ENCODE measurements around the gene TEX54.

Gene TEX54

GRCh38 chr11:62799486-62799885 lies 33.2 kb downstream of the TEX54 start:
- Histone ChIP-seq H3K4me3 (no peak overlapping the region), H3K9me3 (no peaks in the 10 kb centered on the region), H3K36me3 (replicated peaks) (peaks cover 85% of the 10 kb centered on the region), H3K27me3 (ENCODE audit: low read depth) (no peaks in the 10 kb centered on the region), H3K4me1 (no peaks in the 10 kb centered on the region)
- in situ Hi-C loops (cut with MboI; ENCODE audit: low sequenced_read_pairs): no loop called here
- no peak for DNase-seq (ENCODE audit: low spot score in 2 of 2)

- H3K4me3 ChIP-seq: no peak overlapping the region
- no peak for DNase-seq (ENCODE audit: low spot score in 2 of 2)
- in situ Hi-C loops (cut with MboI; ENCODE audit: low sequenced_read_pairs): no loop called here
- H3K36me3 ChIP-seq (replicated peaks): peaks cover 83% of the 10 kb centered on the region
- no peaks in the 10 kb centered on the region for H3K4me1 ChIP-seq
- no peaks in the 10 kb centered on the region for H3K9me3 ChIP-seq
- no peaks in the 10 kb centered on the region for H3K27me3 ChIP-seq (ENCODE audit: low read depth)
Measured at GRCh38 chr11:62796281-62796680, 36.4 kb downstream of the TEX54 start.

- H3K4me1 ChIP-seq: peaks cover 3% of the 10 kb centered on the region; the same call in 1 of the 2 replicates
- no peaks in the 10 kb centered on the region for H3K9me3 ChIP-seq
- H3K36me3 ChIP-seq (replicated peaks): peaks cover 77% of the 10 kb centered on the region
- in situ Hi-C loops (cut with MboI; ENCODE audit: low sequenced_read_pairs): no loop called here
- no peak for DNase-seq (ENCODE audit: low spot score in 2 of 2)
- H3K4me3 ChIP-seq: no peak overlapping the region
- H3K27me3 ChIP-seq (ENCODE audit: low read depth): no peaks in the 10 kb centered on the region
Measured at GRCh38 chr11:62794201-62794775, 38.4 kb downstream of the TEX54 start.

GRCh38 chr11:62792202-62792575 lies 40.5 kb downstream of the TEX54 start:
- no peaks in the 10 kb centered on the region for H3K27me3 ChIP-seq (ENCODE audit: low read depth)
- no peaks in the 10 kb centered on the region for H3K9me3 ChIP-seq
- H3K36me3 ChIP-seq (replicated peaks): peaks cover 70% of the 10 kb centered on the region
- no peak for DNase-seq (ENCODE audit: low spot score in 2 of 2)
- peak overlapping the region; percentile 87 for H3K4me3 ChIP-seq
- H3K4me1 ChIP-seq: peaks cover 7% of the 10 kb centered on the region
- in situ Hi-C loops (cut with MboI; ENCODE audit: low sequenced_read_pairs): no loop called here

GRCh38 chr11:62791501-62792201 lies 41.0 kb downstream of the TEX54 start, which contains the start of gene TMEM223:
TMEM223 (minus strand) TSS chr11:62792006; CDS start chr11:62791994, 12 bp downstream.
- Histone ChIP-seq H3K4me1 (peaks cover 7% of the 10 kb centered on the region), H3K36me3 (replicated peaks) (peaks cover 72% of the 10 kb centered on the region), H3K4me3 (peak within 1 kb of the TSS; percentile 87), H3K9me3 (no peaks in the 10 kb centered on the region), H3K27me3 (ENCODE audit: low read depth) (no peaks in the 10 kb centered on the region)
- peak; percentile 77 to 93 for DNase-seq (ENCODE audit: low spot score in 2 of 2)
- in situ Hi-C loops (cut with MboI; ENCODE audit: low sequenced_read_pairs): no loop called here

- Histone ChIP-seq H3K36me3 (replicated peaks) (peaks cover 57% of the 10 kb centered on the region), H3K9me3 (no peaks in the 10 kb centered on the region), H3K27me3 (ENCODE audit: low read depth) (no peaks in the 10 kb centered on the region), H3K4me3 (no peak overlapping the region), H3K4me1 (peaks cover 9% of the 10 kb centered on the region)
- DNase-seq (ENCODE audit: low spot score in 2 of 2): no peak
- in situ Hi-C loops (cut with MboI; ENCODE audit: low sequenced_read_pairs): no loop called here
Measured at GRCh38 chr11:62789576-62789975, 43.1 kb downstream of the TEX54 start.

GRCh38 chr11:62788991-62789390 lies 43.6 kb downstream of the TEX54 start:
- in situ Hi-C loops (cut with MboI; ENCODE audit: low sequenced_read_pairs): no loop called here
- peaks cover 52% of the 10 kb centered on the region for H3K36me3 ChIP-seq (replicated peaks)
- H3K9me3 ChIP-seq: no peaks in the 10 kb centered on the region
- no peaks in the 10 kb centered on the region for H3K27me3 ChIP-seq (ENCODE audit: low read depth)
- peaks cover 9% of the 10 kb centered on the region for H3K4me1 ChIP-seq
- no peak for DNase-seq (ENCODE audit: low spot score in 2 of 2)
- no peak overlapping the region for H3K4me3 ChIP-seq

GRCh38 chr11:62787005-62787759 lies 45.5 kb downstream of the TEX54 start, which contains the start of gene TMEM179B:
TMEM179B (plus strand) TSS chr11:62787402; CDS start chr11:62787432, 30 bp downstream.
- Histone ChIP-seq H3K4me1 (peaks cover 9% of the 10 kb centered on the region), H3K4me3 (peak within 1 kb of the TSS; percentile 71), H3K36me3 (replicated peaks) (peaks cover 48% of the 10 kb centered on the region), H3K9me3 (no peaks in the 10 kb centered on the region), H3K27me3 (ENCODE audit: low read depth) (no peaks in the 10 kb centered on the region)
- DNase-seq (ENCODE audit: low spot score in 2 of 2): peak; percentile 97 to 99
- in situ Hi-C loops (cut with MboI; ENCODE audit: low sequenced_read_pairs): no loop called here

GRCh38 chr11:62786318-62787004 lies 46.2 kb downstream of the TEX54 start:
- DNase-seq (ENCODE audit: low spot score in 2 of 2): peak; percentile 79 to 92
- in situ Hi-C loops (cut with MboI; ENCODE audit: low sequenced_read_pairs): no loop called here
- peak overlapping the region; percentile 71 for H3K4me3 ChIP-seq
- no peaks in the 10 kb centered on the region for H3K9me3 ChIP-seq
- H3K27me3 ChIP-seq (ENCODE audit: low read depth): no peaks in the 10 kb centered on the region
- peaks cover 9% of the 10 kb centered on the region for H3K4me1 ChIP-seq
- H3K36me3 ChIP-seq (replicated peaks): peaks cover 48% of the 10 kb centered on the region

- Histone ChIP-seq H3K9me3 (no peaks in the 10 kb centered on the region), H3K27me3 (ENCODE audit: low read depth) (no peaks in the 10 kb centered on the region), H3K4me3 (no peak overlapping the region), H3K36me3 (replicated peaks) (peaks cover 38% of the 10 kb centered on the region), H3K4me1 (peaks cover 3% of the 10 kb centered on the region; the same call in 1 of the 2 replicates)
- no peak for DNase-seq (ENCODE audit: low spot score in 2 of 2)
- in situ Hi-C loops (cut with MboI; ENCODE audit: low sequenced_read_pairs): no loop called here
Measured at GRCh38 chr11:62782753-62783152, 49.9 kb downstream of the TEX54 start.

Measured in HAP-1 (cell line).